NK-92 treated with Interleukin-12 subunit alpha and Interleukin-12 subunit beta, amount 100 ng/mL, for 24 hours (cell line): ENCODE results near the gene MAPKAPK3.

Experiments
- DNase-seq: peaks from one replicate; lab custom pipeline; 2025; lab: John Stamatoyannopoulos, UW

The MAPKAPK3 gene

GRCh38 chr3:50695031-50695430 is 78.1 kb downstream of the MAPKAPK3 start:
- no peak for DNase-seq

- DNase-seq = no peak
Measured at GRCh38 chr3:50696276-50696675, 79.3 kb downstream of the MAPKAPK3 start.

- DNase-seq = no peak
Measured at GRCh38 chr3:50698269-50698668, 81.3 kb downstream of the MAPKAPK3 start.
